Raji (cell line): ENCODE data around the gene ARSB.

Experiments used
- POLR2A ChIP-seq: IDR thresholded peaks from 2 replicates; pipeline ENCODE4 v1.6.1; 2011; ENCODE audit warnings: low read depth, low read length, control low read depth; ENCODE audit not compliant: insufficient read depth

The ARSB gene

DNA sequence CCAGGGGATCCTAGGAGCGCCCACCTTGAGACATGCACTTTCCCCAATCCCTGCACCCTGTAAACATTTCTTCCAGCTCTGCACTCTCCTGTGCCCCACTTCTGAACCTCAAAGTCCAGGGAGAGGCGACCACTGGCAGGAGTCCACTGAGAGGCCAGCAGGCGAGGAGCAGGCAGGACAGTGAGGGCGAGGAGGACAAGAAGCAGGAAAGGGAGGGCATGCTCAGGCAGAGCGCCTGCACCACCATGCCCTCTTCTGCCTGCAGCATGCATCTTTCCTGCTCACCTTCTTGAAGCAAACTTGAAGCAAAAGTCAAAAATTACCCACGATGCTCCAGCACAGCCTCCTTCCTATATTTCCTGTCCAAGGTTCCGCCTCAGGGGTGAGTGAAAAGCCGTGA, 10.1 kb downstream of the ARSB start:
- TF ChIP-seq POLR2A = no peak

GRCh38 chr5:78974601-78975000, 10.5 kb downstream of the ARSB start:
- no peak for TF ChIP-seq POLR2A

GRCh38 chr5:78974011-78974410, 11.1 kb downstream of the ARSB start:
- no peak for TF ChIP-seq POLR2A

DNA sequence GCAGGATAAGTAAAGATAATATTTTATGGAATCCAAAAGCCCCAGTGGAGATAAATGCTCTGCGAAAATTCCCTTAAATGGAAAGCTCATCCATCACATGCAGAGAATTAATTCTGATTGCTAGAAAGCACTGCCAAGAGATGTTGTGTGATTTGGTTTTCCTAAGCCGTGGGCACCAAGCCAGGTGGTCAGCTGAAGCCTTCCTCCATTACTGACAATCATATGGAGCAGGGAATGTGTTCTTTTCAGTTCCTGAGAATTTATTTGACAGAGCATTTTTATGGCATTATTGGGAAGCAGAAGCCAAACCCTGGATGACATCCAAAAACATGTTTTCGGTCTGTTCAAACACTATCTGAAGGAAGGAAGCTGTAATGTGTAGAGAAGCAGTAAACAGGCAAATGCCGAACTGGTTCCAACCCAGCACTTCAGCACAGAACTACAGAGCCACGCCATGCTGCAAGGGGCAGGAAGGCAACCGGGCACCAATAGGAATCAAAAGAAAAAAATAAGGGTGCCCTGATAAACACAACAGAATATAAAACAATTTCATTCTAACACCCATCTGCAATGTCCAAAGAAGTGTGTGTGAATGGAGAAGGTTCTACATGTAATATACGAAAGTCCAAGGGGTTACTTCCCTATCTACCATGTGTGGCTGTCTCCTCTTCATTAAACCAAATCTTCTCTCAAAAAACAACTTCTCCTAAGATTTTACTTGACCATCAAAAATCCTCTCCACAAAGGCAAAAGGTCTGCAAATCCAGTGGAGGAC, 12.3 kb downstream of the ARSB start:
- TF ChIP-seq POLR2A = no peak

DNA sequence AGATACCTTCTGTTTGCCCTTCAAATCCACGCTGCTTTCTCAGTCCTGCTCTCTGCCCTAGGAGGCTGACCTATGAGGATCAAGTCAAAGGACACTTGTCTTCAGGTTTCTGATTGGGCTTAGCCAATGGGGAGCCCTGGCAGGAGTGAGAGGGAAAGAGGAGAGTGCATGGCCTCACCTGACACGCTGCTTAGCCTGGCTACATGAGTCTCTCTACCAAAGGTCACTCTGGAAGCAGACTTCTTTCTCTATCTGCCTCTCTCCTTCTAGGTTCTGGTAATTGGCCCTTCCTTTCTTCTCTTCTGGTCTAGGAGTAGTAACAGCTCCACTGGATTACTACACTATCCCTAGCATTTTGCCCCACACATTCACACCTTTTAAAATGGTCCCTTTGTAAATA, 13.1 kb downstream of the ARSB start:
- no peak for TF ChIP-seq POLR2A

GRCh38 chr5:78968781-78969180, 16.3 kb downstream of the ARSB start:
- TF ChIP-seq POLR2A = no peak

DNA sequence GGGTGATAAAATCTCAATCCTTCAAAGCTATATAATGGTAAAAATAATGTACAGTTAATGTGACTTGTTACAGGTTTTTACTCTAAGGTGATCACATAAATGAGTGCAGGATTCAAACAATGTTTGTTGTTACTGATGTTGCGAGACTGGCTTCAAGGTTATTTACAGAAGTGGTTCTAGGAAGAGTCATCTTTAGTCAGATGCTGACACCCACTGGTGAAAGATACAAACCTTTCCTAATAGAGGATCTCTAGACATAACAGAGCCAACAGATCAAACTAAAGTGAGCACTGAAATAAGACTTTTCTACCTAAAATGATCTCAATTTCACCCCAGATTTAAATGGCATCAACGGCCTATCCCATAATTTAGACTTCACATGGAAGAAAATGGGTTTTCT, 20.2 kb downstream of the ARSB start:
- no peak for TF ChIP-seq POLR2A

- TF ChIP-seq POLR2A = no peak
Observed at GRCh38 chr5:78961743-78962142, 23.4 kb downstream of the ARSB start.

GRCh38 chr5:78959767-78960166, 25.3 kb downstream of the ARSB start:
- TF ChIP-seq POLR2A = no peak

DNA sequence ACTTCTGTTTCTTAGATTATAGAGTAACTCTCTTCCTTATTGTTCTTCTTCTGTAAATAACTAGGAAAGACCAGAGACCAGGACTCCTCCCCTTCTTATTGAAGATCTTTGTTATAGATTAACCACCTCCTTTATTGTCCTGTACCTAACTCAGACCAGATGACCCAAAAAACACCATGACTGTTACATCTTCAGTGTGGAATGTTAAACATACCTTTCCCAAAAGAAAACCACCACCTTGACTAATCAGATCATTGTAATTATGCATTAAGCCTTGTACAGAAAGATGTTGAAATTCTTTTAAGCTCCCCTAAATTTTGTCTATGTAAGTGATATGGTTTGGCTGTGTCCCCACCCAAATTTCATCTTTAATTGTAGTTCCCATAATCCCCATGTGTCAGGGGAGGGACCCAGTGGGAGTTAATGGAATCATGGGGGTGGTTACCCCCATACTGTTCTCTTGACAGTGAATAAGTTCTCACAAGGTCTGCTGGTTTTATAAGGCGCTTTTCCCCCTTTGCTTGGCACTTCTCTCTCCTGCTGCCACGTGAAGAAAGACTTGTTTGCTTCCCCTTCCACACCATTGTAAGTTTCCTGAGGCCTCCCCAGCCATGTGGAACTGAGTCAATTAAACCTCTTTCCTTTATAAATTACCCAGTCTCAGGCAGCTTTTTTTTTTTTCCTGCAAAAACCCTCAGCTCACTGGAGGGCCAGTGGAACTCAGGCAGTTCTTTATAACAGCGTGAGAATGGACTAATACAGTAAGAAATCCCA, 26.3 kb downstream of the ARSB start:
- TF ChIP-seq POLR2A = no peak

- TF ChIP-seq POLR2A = no peak
Observed at GRCh38 chr5:78956901-78957300, 28.2 kb downstream of the ARSB start.

DNA sequence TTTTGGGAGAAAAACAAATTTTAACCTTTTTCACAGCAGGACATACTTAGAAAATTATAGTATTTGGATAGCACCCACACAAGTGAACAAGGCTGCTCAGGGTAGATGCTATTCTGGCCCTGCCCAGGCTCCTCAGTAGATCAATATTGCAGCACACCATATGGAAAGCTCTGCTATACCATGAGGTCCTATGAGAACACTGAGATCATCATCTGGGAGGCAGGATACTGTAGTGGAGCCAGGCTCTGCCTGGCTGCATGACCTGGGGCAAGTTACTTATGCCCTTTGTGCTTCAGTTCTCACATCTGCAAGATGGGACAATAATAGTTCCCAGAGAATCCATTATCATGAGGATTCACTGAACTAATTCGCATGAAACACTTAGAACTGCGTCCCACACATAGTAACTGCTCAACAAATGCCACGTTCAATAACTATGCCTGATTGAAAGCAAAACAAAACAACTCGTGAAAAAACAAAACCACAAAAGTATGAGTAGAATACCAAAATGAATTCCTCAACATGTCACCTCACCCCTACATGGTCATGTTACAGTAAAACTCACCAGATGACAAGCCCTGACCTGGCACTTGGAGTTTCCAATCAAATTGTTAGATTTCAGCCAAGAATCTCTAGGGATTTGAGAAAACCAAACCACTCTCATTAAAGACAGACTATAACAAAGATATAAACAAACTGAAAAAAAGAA, 31.9 kb downstream of the ARSB start:
- no peak for TF ChIP-seq POLR2A

- no peak for TF ChIP-seq POLR2A
Observed at GRCh38 chr5:78930721-78931120, 54.4 kb downstream of the ARSB start.

DNA sequence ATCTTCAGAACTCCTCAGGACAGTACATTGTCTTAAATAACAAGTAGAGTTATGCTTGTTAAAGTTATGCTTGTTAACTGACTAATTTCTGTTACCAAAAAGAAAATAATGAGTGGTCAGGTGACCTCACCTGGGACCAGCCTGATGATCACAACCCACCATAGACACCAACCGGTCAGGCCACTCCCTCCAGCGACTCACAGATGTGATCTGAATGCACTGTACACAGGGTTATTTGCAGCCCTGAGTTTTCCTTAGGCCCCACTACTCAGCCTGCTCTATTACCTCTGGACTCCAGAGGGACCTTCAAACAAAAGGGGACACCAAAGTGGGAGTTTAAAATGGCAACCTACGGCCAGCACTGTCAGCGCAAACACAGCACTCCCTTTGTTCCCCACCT, 55.3 kb downstream of the ARSB start:
- no peak for TF ChIP-seq POLR2A

DNA sequence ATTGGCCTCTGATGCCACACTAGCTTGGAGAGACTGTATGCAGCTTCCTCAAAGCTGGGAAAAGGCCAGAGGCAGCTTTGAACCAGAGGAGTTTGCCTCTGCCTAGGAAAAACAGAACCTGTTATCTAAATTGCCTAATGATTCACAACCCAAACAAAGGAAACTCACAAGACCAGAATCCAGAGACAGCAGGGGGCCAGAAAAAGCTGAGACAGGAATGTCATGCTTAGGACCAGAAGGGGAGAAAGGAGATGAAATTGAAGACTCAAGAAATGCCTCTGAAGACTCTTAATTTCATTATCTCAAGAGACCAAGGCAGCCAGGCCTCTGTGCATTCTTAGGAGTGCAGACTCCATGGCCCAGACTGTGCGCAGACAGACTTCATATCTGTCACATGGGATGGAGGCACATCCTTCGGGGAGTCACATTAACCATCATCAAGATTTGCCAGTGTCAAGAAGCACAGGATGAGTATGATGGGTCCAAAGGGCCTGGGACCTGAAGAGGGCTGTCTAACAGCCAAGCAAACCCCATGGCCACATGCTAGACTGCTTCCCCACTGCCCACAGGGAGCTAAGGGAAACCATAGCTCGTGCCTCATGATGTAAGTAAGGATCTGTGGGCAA, 57.3 kb downstream of the ARSB start:
- TF ChIP-seq POLR2A = no peak
